Endodermal cell (in vitro differentiated cells): ENCODE measurements around the gene DGKD. TPM values are rescaled to one million over a fixed set of nuclear protein-coding genes. Genes with fewer than 3 reads are reported as not detected.

Experiments
- DNase-seq: peaks from one replicate; pipeline ENCODE4 v3.0.0-alpha.2; 2017
- H3K27ac ChIP-seq: 2 replicates; pipeline ENCODE4 v1.5.1; 2013; ENCODE audit warnings: mild to moderate bottlenecking, low read depth, low read length, moderate library complexity
- H3K27me3 ChIP-seq: 2 replicates; pipeline ENCODE4 v1.6.1; 2013; ENCODE audit warnings: mild to moderate bottlenecking, low read length, moderate library complexity; ENCODE audit not compliant: insufficient read depth, control insufficient read depth, poor library complexity, severe bottlenecking
- H3K36me3 ChIP-seq: 2 replicates; pipeline ENCODE4 v1.7.0; 2013; ENCODE audit warnings: mild to moderate bottlenecking, low read length, moderate library complexity; ENCODE audit not compliant: control insufficient read depth, insufficient read depth
- H3K4me1 ChIP-seq: one replicate; pipeline ENCODE4 v1.7.0; 2013; ENCODE audit warnings: low read length; ENCODE audit not compliant: control insufficient read depth, insufficient read depth
- H3K4me3 ChIP-seq: 2 replicates; pipeline ENCODE4 v1.5.1; 2013; ENCODE audit warnings: mild to moderate bottlenecking, low read length, moderate library complexity
- H3K9ac ChIP-seq: 2 replicates; pipeline ENCODE4 v1.6.1; 2013; ENCODE audit warnings: mild to moderate bottlenecking, low read length, moderate library complexity; ENCODE audit not compliant: poor library complexity, severe bottlenecking; ENCODE audit errors: extremely low read depth
- H3K9me3 ChIP-seq: 2 replicates; pipeline ENCODE4 v1.6.1; 2013; ENCODE audit warnings: mild to moderate bottlenecking, low read length, moderate library complexity; ENCODE audit not compliant: control insufficient read depth
- H3K27ac Mint-ChIP-seq: 2 replicates; pipeline ENCODE4 v1.8.0; 2020; ENCODE audit warnings: mixed read lengths
- H3K27me3 Mint-ChIP-seq: 2 replicates; pipeline ENCODE4 v1.8.0; 2021; ENCODE audit warnings: mild to moderate bottlenecking, mixed read lengths; ENCODE audit not compliant: insufficient read depth
- H3K36me3 Mint-ChIP-seq: 2 replicates; pipeline ENCODE4 v1.8.0; 2020; ENCODE audit warnings: low read depth, mixed read lengths
- H3K4me1 Mint-ChIP-seq: 2 replicates; pipeline ENCODE4 v1.8.0; 2020; ENCODE audit warnings: mixed read lengths
- H3K4me3 Mint-ChIP-seq: 2 replicates; pipeline ENCODE4 v1.8.0; 2020; ENCODE audit warnings: mild to moderate bottlenecking, moderate library complexity, mixed read lengths
- H3K9me3 Mint-ChIP-seq: 2 replicates; pipeline ENCODE4 v1.8.0; 2020; ENCODE audit warnings: mild to moderate bottlenecking, mixed read lengths
- CTCF ChIP-seq: fragments of 200-600 bp; sonication (generic); conservative IDR thresholded peaks from 2 replicates; pipeline ENCODE4 v1.5.0; 2021; ENCODE audit warnings: antibody characterized with exemption, mild to moderate bottlenecking
- WGBS, 2 experiments: methylation state at CpG; one replicate each; pipeline versions ENCODE4 v1.1.5 to v1.1.7; 2013; ENCODE audit warnings: missing lambda C conversion rate in 2 of 2, mixed read lengths in 1 of 2; ENCODE audit not compliant: insufficient coverage in 1 of 2, insufficient read length in 1 of 2; 5-methylcytosine and 5-hydroxymethylcytosine counted together
- total RNA-seq, 2 donors: library from RNA; stranded (reverse); fragmentation: NEBNext Ultra II Directional in 1 of 2; extraction: Animal tissue kit (Norgen Biotek cat#: 25700) in 1 of 2; gene quantifications; 2 replicates in 1 of 2; 3 replicates in 1 of 2; pipeline ENCODE4 v1.2.1, GENCODE V29; 2021

Gene DGKD
- total RNA-seq, 2 donors from 2014 or later, result 39.2 to 46.9 TPM

- no peak overlapping the region for H3K9ac ChIP-seq
- Mint-ChIP-seq H3K9me3 (no peaks in the 10 kb centered on the region), H3K27me3 (peaks cover 27% of the 10 kb centered on the region), H3K27ac (no peak overlapping the region), H3K4me3 (no peak overlapping the region), H3K4me1 (peaks cover 15% of the 10 kb centered on the region), H3K36me3 (no peaks in the 10 kb centered on the region)
- no peak overlapping the region for H3K27ac ChIP-seq
- peaks cover 10% of the 10 kb centered on the region for H3K4me1 ChIP-seq
- WGBS, 2 experiments, result 40 to 45% methylated on average over 5 to 7 of the region's 7 CpGs
- H3K36me3 ChIP-seq, result no peaks in the 10 kb centered on the region
- DNase-seq, result peak; percentile 92
- no peaks in the 10 kb centered on the region for H3K9me3 ChIP-seq
- no peak for TF ChIP-seq CTCF
- H3K4me3 ChIP-seq, result no peak overlapping the region
- H3K27me3 ChIP-seq, result peaks cover 11% of the 10 kb centered on the region
Observed at GRCh38 chr2:233329489-233330135, 24.7 kb upstream of the DGKD start.

- TF ChIP-seq CTCF, result no peak
- Histone ChIP-seq H3K36me3 (no peaks in the 10 kb centered on the region), H3K27ac (no peak overlapping the region), H3K4me1 (peaks cover 10% of the 10 kb centered on the region), H3K4me3 (no peak overlapping the region), H3K9ac (no peak overlapping the region), H3K9me3 (no peaks in the 10 kb centered on the region), H3K27me3 (peaks cover 22% of the 10 kb centered on the region)
- no peaks in the 10 kb centered on the region for H3K36me3 Mint-ChIP-seq
- H3K27ac Mint-ChIP-seq, result no peak overlapping the region
- DNase-seq, result no peak
- WGBS, 2 experiments, result 94 to 96% methylated on average over 11 to 15 of the region's 15 CpGs
- H3K27me3 Mint-ChIP-seq, result peaks cover 31% of the 10 kb centered on the region
- no peaks in the 10 kb centered on the region for H3K9me3 Mint-ChIP-seq
- peaks cover 15% of the 10 kb centered on the region for H3K4me1 Mint-ChIP-seq
- H3K4me3 Mint-ChIP-seq, result no peak overlapping the region
Observed at GRCh38 chr2:233331536-233331935, 22.8 kb upstream of the DGKD start.

- H3K36me3 Mint-ChIP-seq, result no peaks in the 10 kb centered on the region
Observed at GRCh38 chr2:233332125-233332524, 22.2 kb upstream of the DGKD start.

More at GRCh38 chr2:233332125-233332524, 22.2 kb upstream of the DGKD start:
- Mint-ChIP-seq H3K9me3 (no peaks in the 10 kb centered on the region), H3K4me3 (no peak overlapping the region), H3K27me3 (peaks cover 28% of the 10 kb centered on the region), H3K4me1 (peaks cover 15% of the 10 kb centered on the region), H3K27ac (no peak overlapping the region)
- DNase-seq, result no peak
- H3K9ac ChIP-seq, result no peak overlapping the region
- peaks cover 10% of the 10 kb centered on the region for H3K4me1 ChIP-seq
- 96 to 98% methylated on average over 3 to 4 of the region's 4 CpGs for WGBS, 2 experiments
- no peak overlapping the region for H3K4me3 ChIP-seq
- no peaks in the 10 kb centered on the region for H3K36me3 ChIP-seq
- H3K9me3 ChIP-seq, result no peaks in the 10 kb centered on the region
- TF ChIP-seq CTCF, result no peak
- no peak overlapping the region for H3K27ac ChIP-seq
- H3K27me3 ChIP-seq, result peaks cover 22% of the 10 kb centered on the region
